GDM1 (cell line): ENCODE data around the gene SLC35G4.
"Not testable (repeated sequence)": the region's sequence is repeated elsewhere in the genome, so short reads cannot be mapped to it uniquely, and the experiment has no call there.

Source experiments
- DNase-seq: peaks from one replicate; lab custom pipeline; 2025; lab: John Stamatoyannopoulos, UW

Gene SLC35G4

GRCh38 chr18:11609488-11609887 is at the start of gene SLC35G4:
SLC35G4 (plus strand) TSS chr18:11609596; CDS start chr18:11609596, 0 bp downstream.
- not testable (repeated sequence) for DNase-seq

- DNase-seq, result no peak
Measured at GRCh38 chr18:11561293-11561692, 48.1 kb upstream of the SLC35G4 start.

- DNase-seq, result no peak
Measured at GRCh38 chr18:11565716-11566115, 43.7 kb upstream of the SLC35G4 start.

- DNase-seq, result no peak
Measured at GRCh38 chr18:11566236-11566965, 43.0 kb upstream of the SLC35G4 start.

- no peak for DNase-seq
Measured at GRCh38 chr18:11567396-11567795, 42.0 kb upstream of the SLC35G4 start.

GRCh38 chr18:11570073-11570588 is 39.3 kb upstream of the SLC35G4 start:
- no peak for DNase-seq

- no peak for DNase-seq
Measured at GRCh38 chr18:11570769-11571412, 38.5 kb upstream of the SLC35G4 start.

GRCh38 chr18:11572201-11572600 is 37.2 kb upstream of the SLC35G4 start:
- DNase-seq, result no peak

GRCh38 chr18:11574545-11574944 is 34.9 kb upstream of the SLC35G4 start:
- no peak for DNase-seq

- DNase-seq, result no peak
Measured at GRCh38 chr18:11577271-11578112, 31.9 kb upstream of the SLC35G4 start.

- DNase-seq, result no peak
Measured at GRCh38 chr18:11578799-11579198, 30.6 kb upstream of the SLC35G4 start.

GRCh38 chr18:11579916-11580315 is 29.5 kb upstream of the SLC35G4 start:
- no peak for DNase-seq

- no peak for DNase-seq
Measured at GRCh38 chr18:11581286-11581685, 28.1 kb upstream of the SLC35G4 start.

- no peak for DNase-seq
Measured at GRCh38 chr18:11585596-11585995, 23.8 kb upstream of the SLC35G4 start.

GRCh38 chr18:11586896-11587295 is 22.5 kb upstream of the SLC35G4 start:
- DNase-seq, result no peak

GRCh38 chr18:11587432-11587831 is 22.0 kb upstream of the SLC35G4 start:
- DNase-seq, result no peak

GRCh38 chr18:11587846-11588245 is 21.6 kb upstream of the SLC35G4 start:
- DNase-seq, result no peak

GRCh38 chr18:11591957-11592356 is 17.4 kb upstream of the SLC35G4 start:
- DNase-seq, result no peak

- no peak for DNase-seq
Measured at GRCh38 chr18:11600321-11600720, 9.1 kb upstream of the SLC35G4 start.

- no peak for DNase-seq
Measured at GRCh38 chr18:11607906-11608305, 1.5 kb upstream of the SLC35G4 start.

GRCh38 chr18:11608618-11609017 is 778 bp upstream of the SLC35G4 start:
- not testable (repeated sequence) for DNase-seq

GRCh38 chr18:11613073-11613472 is 3.7 kb downstream of the SLC35G4 start:
- not testable (repeated sequence) for DNase-seq
